Hepatocyte (in vitro differentiated cells): Measurements from ENCODE around the gene C5AR1.

Source experiments
- CTCF ChIP-seq: fragments of 200-600 bp; sonication (generic); IDR thresholded peaks from 2 replicates; pipeline ENCODE4 v1.5.1; 2016; ENCODE audit warnings: antibody characterized with exemption, mild to moderate bottlenecking; ENCODE audit not compliant: poor library complexity
- EZH2 ChIP-seq: fragments of 200-600 bp; sonication (generic); IDR thresholded peaks from 2 replicates; pipeline ENCODE4 v1.6.1; 2016; ENCODE audit warnings: antibody characterized with exemption, mild to moderate bottlenecking, borderline replicate concordance

- TF ChIP-seq CTCF, result no peak
- TF ChIP-seq EZH2, result no peak
Measured at GRCh38 chr19:47270408-47270807, 39.3 kb upstream of the C5AR1 start.
